Small intestine (tissue), 7 donors: ENCODE results near the gene IL1RN. TPM values are rescaled to one million over a fixed set of nuclear protein-coding genes. Genes with fewer than 3 reads are reported as not detected.
A peak's percentile ranks its signal among the peaks of the same experiment; 100 is the strongest.
"Not testable (repeated sequence)": the region's sequence is repeated elsewhere in the genome, so short reads cannot be mapped to it uniquely, and the experiment has no call there.

Source experiments
- DNase-seq, 2 donors: peaks; one replicate each; pipeline versions ENCODE4 v3.0.0 to v3.0.0-alpha.2; 2013
- FAIRE-seq: peaks from 2 replicates; lab custom pipeline; 2012; peaks lifted over from hg19 to GRCh38; lab: Jason Lieb, UNC
- H3K27ac ChIP-seq, 3 donors: one replicate each; pipeline ENCODE4 v1.5.1; 2013; ENCODE audit warnings: low read length in 2 of 3, mild to moderate bottlenecking in 2 of 3, control low read depth in 1 of 3, inconsistent platforms in 1 of 3, low read depth in 1 of 3, moderate library complexity in 1 of 3
- H3K27me3 ChIP-seq, 3 donors: one replicate each; pipeline ENCODE4 v1.6.1; 2013; ENCODE audit warnings: low read length in 3 of 3, inconsistent platforms in 1 of 3; ENCODE audit not compliant: control insufficient read depth in 3 of 3, insufficient read depth in 3 of 3
- H3K36me3 ChIP-seq, 3 donors: one replicate each; pipeline ENCODE4 v1.6.1; 2013; ENCODE audit warnings: low read length in 3 of 3, inconsistent platforms in 1 of 3, low read depth in 1 of 3, mild to moderate bottlenecking in 1 of 3, moderate library complexity in 1 of 3; ENCODE audit not compliant: control insufficient read depth in 3 of 3, insufficient read depth in 2 of 3
- H3K4me1 ChIP-seq, 3 donors: one replicate each; pipeline ENCODE4 v1.6.1; 2013; ENCODE audit warnings: low read length in 2 of 3, inconsistent platforms in 1 of 3, low read depth in 1 of 3, mild to moderate bottlenecking in 1 of 3, moderate library complexity in 1 of 3; ENCODE audit not compliant: control insufficient read depth in 3 of 3, insufficient read depth in 2 of 3
- H3K4me3 ChIP-seq, 3 donors: one replicate each; pipeline ENCODE4 v1.5.1; 2013; ENCODE audit warnings: low read length in 3 of 3, control low read depth in 1 of 3, inconsistent platforms in 1 of 3, low read depth in 1 of 3, mild to moderate bottlenecking in 1 of 3, moderate library complexity in 1 of 3
- H3K9me3 ChIP-seq, 2 donors: one replicate each; pipeline ENCODE4 v1.6.1; 2013; ENCODE audit warnings: low read depth in 1 of 2, low read length in 1 of 2; ENCODE audit not compliant: control insufficient read depth in 2 of 2, insufficient read depth in 1 of 2
- WGBS, 3 donors: extraction: QIAGEN DNeasy Blood & Tissue Kit; methylation state at CpG; one replicate each; pipeline ENCODE4 v1.1.7; 2013; 5-methylcytosine and 5-hydroxymethylcytosine counted together
- polyA plus RNA-seq, 4 donors: library from polyadenylated mRNA; stranded (reverse) in 3 of 4; unstranded in 1 of 4; fragments of 200-250 nt in 3 of 4; fragments of 120-200 nt in 1 of 4; gene quantifications; one replicate each; pipeline versions ENCODE4 v1.2.1 to v1.2.3, GENCODE V29; 2013
- donor health status: healthy with polysubstance abuse.
- donor health status: control.
- donor health status: control.
- donor health status: Bipolar disorder and iron deficiency.
- donor health status: healthy.

Gene IL1RN
- polyA plus RNA-seq, 4 donors, result 0.44 to 69.8 (median 24.3) TPM

- 22 to 49% (median 27%) methylated on average over 5 of the region's 5 CpGs for WGBS, 3 donors
- Histone ChIP-seq H3K9me3 (peaks cover 0 to 5% of the 10 kb centered on the region in 2 donors), H3K27me3 (peaks cover 0 to 2% (median 0%) of the 10 kb centered on the region in 3 donors), H3K4me3 (no peak overlapping the region), H3K27ac (no peak overlapping the region), H3K36me3 (no peaks in the 10 kb centered on the region), H3K4me1 (no peaks in the 10 kb centered on the region)
- peak in 1 of 2 donors; percentile 50 for DNase-seq
- no peak for FAIRE-seq
These were observed 43.0 kb upstream of the IL1RN start for GRCh38 chr2:113084249-113085000.

GRCh38 chr2:113085542-113085941, 41.9 kb upstream of the IL1RN start:
- Histone ChIP-seq H3K36me3 (no peaks in the 10 kb centered on the region), H3K4me3 (no peak overlapping the region), H3K9me3 (peaks cover 0 to 5% of the 10 kb centered on the region in 2 donors), H3K27ac (no peak overlapping the region), H3K27me3 (peaks cover 0 to 2% (median 0%) of the 10 kb centered on the region in 3 donors), H3K4me1 (no peaks in the 10 kb centered on the region)
- no peak for DNase-seq
- WGBS, 3 donors, result 54 to 70% (median 68%) methylated on average over 2 of the region's 2 CpGs
- FAIRE-seq, result no peak

GRCh38 chr2:113088213-113088992, 39.0 kb upstream of the IL1RN start:
- Histone ChIP-seq H3K4me3 (no peak overlapping the region), H3K9me3 (peaks cover 0 to 5% of the 10 kb centered on the region in 2 donors), H3K27me3 (peaks cover 0 to 4% (median 0%) of the 10 kb centered on the region in 3 donors), H3K4me1 (no peaks in the 10 kb centered on the region), H3K27ac (no peak overlapping the region), H3K36me3 (no peaks in the 10 kb centered on the region)
- no peak for FAIRE-seq
- DNase-seq, result no peak

GRCh38 chr2:113089916-113090315, 37.5 kb upstream of the IL1RN start:
- no peaks in the 10 kb centered on the region for H3K36me3 ChIP-seq
- H3K27ac ChIP-seq, result no peak overlapping the region
- H3K4me3 ChIP-seq, result no peak overlapping the region
- H3K9me3 ChIP-seq, result peaks cover 0 to 5% of the 10 kb centered on the region in 2 donors
- no peak for DNase-seq
- FAIRE-seq, result no peak
- H3K4me1 ChIP-seq, result no peaks in the 10 kb centered on the region
- peaks cover 0 to 4% (median 0%) of the 10 kb centered on the region in 3 donors for H3K27me3 ChIP-seq

GRCh38 chr2:113091231-113091896, 36.0 kb upstream of the IL1RN start:
- H3K36me3 ChIP-seq, result no peaks in the 10 kb centered on the region
- FAIRE-seq, result no peak
- 73 to 95% (median 75%) methylated on average over 4 of the region's 4 CpGs for WGBS, 3 donors

GRCh38 chr2:113092864-113093612, 34.4 kb upstream of the IL1RN start:
- FAIRE-seq (no peak), DNase-seq (no peak)
- WGBS, 3 donors, result 74 to 89% (median 79%) methylated on average over 5 of the region's 5 CpGs
- H3K4me3 ChIP-seq, result no peak overlapping the region
- H3K27ac ChIP-seq, result no peak overlapping the region
- no peaks in the 10 kb centered on the region for H3K9me3 ChIP-seq
- no peaks in the 10 kb centered on the region for H3K4me1 ChIP-seq
- no peaks in the 10 kb centered on the region for H3K36me3 ChIP-seq
- peaks cover 0 to 2% (median 0%) of the 10 kb centered on the region in 3 donors for H3K27me3 ChIP-seq

More at GRCh38 chr2:113091231-113091896, 36.0 kb upstream of the IL1RN start:
- no peaks in the 10 kb centered on the region for H3K4me1 ChIP-seq
- H3K4me3 ChIP-seq, result no peak overlapping the region
- no peak for DNase-seq
- peaks cover 0 to 5% of the 10 kb centered on the region in 2 donors for H3K9me3 ChIP-seq
- H3K27ac ChIP-seq, result no peak overlapping the region
- peaks cover 0 to 4% (median 0%) of the 10 kb centered on the region in 3 donors for H3K27me3 ChIP-seq

- no peaks in the 10 kb centered on the region for H3K4me1 ChIP-seq
- H3K4me3 ChIP-seq, result no peak overlapping the region
- H3K36me3 ChIP-seq, result no peaks in the 10 kb centered on the region
- H3K9me3 ChIP-seq, result peaks cover 0 to 5% of the 10 kb centered on the region in 2 donors
- 47 to 55% (median 55%) methylated on average over 2 of the region's 2 CpGs for WGBS, 3 donors
- no peak for DNase-seq
- H3K27ac ChIP-seq, result no peak overlapping the region
- H3K27me3 ChIP-seq, result peaks cover 0 to 2% (median 0%) of the 10 kb centered on the region in 3 donors
- no peak for FAIRE-seq
These were observed 33.8 kb upstream of the IL1RN start for GRCh38 chr2:113093613-113093977.

- not testable (repeated sequence) for DNase-seq, H3K27me3 ChIP-seq, FAIRE-seq, H3K27ac ChIP-seq, H3K4me1 ChIP-seq, H3K4me3 ChIP-seq, H3K36me3 ChIP-seq
- 90 to 95% (median 95%) methylated on average over 11 to 14 of the region's 14 CpGs for WGBS, 3 donors
- peaks cover 0 to 11% of the 10 kb centered on the region in 2 donors for H3K9me3 ChIP-seq
These were observed 31.1 kb upstream of the IL1RN start for GRCh38 chr2:113096306-113096705.
